A549 (cell line): ENCODE data around the gene FDPS. TPM values are rescaled to one million over a fixed set of nuclear protein-coding genes. Genes with fewer than 3 reads are reported as not detected.
A peak's percentile ranks its signal among the peaks of the same experiment; 100 is the strongest.

Source experiments
- ATAC-seq, 2 experiments: fragments of 200-7000 bp in 1 of 2; fragments of >200 bp in 1 of 2; cut with Nextera tagmentation in 1 of 2; cut with Tn5 transposase in 1 of 2; 3 replicates each; pipeline versions ENCODE4 v1.8.0 to v1.9.1; 2018 to 2020; ENCODE audit warnings: mild to moderate bottlenecking in 1 of 2, moderate library complexity in 1 of 2
- CTCF ChIA-PET: fragments of 300-600 bp; sonication (Branson Sonifier 250); formaldehyde crosslinking; extraction: SDS; loops from one replicate; lab custom pipeline; 2021; ENCODE audit warnings: antibody characterized with exemption, inconsistent platforms; lab: Yijun Ruan, JAX
- POLR2A ChIA-PET: fragments of 350-600 bp; formaldehyde crosslinking; extraction: SDS; loops from one replicate; lab custom pipeline; 2021; ENCODE audit warnings: antibody characterized with exemption, inconsistent platforms; lab: Yijun Ruan, JAX
- DNase-seq, 2 experiments: peaks; one replicate each; pipeline versions ENCODE4 v3.0.0 to v3.0.0-alpha.2; 2011 to 2016; ENCODE audit warnings: low read depth in 1 of 2, low spot score in 1 of 2
- FAIRE-seq: peaks from 2 replicates; lab custom pipeline; 2011; peaks lifted over from hg19 to GRCh38; lab: Jason Lieb, UNC
- H3K27ac ChIP-seq, 2 experiments: fragments of >200 bp; sonication (Bioruptor Twin); formaldehyde crosslinking; 3 replicates each; pipeline ENCODE4 v1.5.1; 2016 to 2017
- H3K4me1 ChIP-seq: fragments of >200 bp; sonication (Bioruptor Twin); formaldehyde crosslinking; 3 replicates; pipeline ENCODE4 v1.6.1; 2016
- H3K4me2 ChIP-seq: fragments of >200 bp; sonication (Bioruptor Twin); formaldehyde crosslinking; 3 replicates; pipeline ENCODE4 v1.6.1; 2016
- H3K4me3 ChIP-seq: fragments of >200 bp; sonication (Bioruptor Twin); formaldehyde crosslinking; 3 replicates; pipeline ENCODE4 v1.5.1; 2016
- H3K9me3 ChIP-seq: fragments of >200 bp; sonication (Bioruptor Twin); formaldehyde crosslinking; 3 replicates; pipeline ENCODE4 v1.6.1; 2016
- ATOH8 ChIP-seq: fragments of 250-450 bp; sonication (Bioruptor Pico); IDR thresholded peaks from 2 replicates; pipeline ENCODE4 v1.5.0; 2020; ENCODE audit warnings: low read depth, mild to moderate bottlenecking, moderate library complexity
- BCL3 ChIP-seq: fragments of >200 bp; sonication (Bioruptor Twin); formaldehyde crosslinking; IDR thresholded peaks from 3 replicates; pipeline ENCODE4 v1.6.1; 2016
- FOSB ChIP-seq: fragments of 250-450 bp; sonication (Bioruptor Pico); IDR thresholded peaks from 2 replicates; pipeline ENCODE4 v1.5.0; 2020; ENCODE audit warnings: mild to moderate bottlenecking, moderate library complexity
- FOSL2 ChIP-seq, 2 experiments: fragments of 450-650 bp in 1 of 2; fragments of >200 bp in 1 of 2; sonication (Bioruptor Twin) in 1 of 2; formaldehyde crosslinking; IDR thresholded peaks; 2 replicates each; pipeline versions ENCODE4 v1.5.0 to v1.6.1; 2016 to 2020; ENCODE audit warnings: mild to moderate bottlenecking in 1 of 2, moderate library complexity in 1 of 2
- HES2 ChIP-seq: fragments of >200 bp; sonication (Bioruptor Twin); formaldehyde crosslinking; IDR thresholded peaks from 2 replicates; pipeline ENCODE4 v1.6.1; 2016
- HMGXB4 ChIP-seq: fragments of 250-450 bp; sonication (Bioruptor Pico); IDR thresholded peaks from 2 replicates; pipeline ENCODE4 v1.5.0; 2021; ENCODE audit warnings: mild to moderate bottlenecking, moderate library complexity, borderline replicate concordance
- HOXA7 ChIP-seq: fragments of 250-450 bp; sonication (Bioruptor Pico); IDR thresholded peaks from 2 replicates; pipeline ENCODE4 v1.5.0; 2020; ENCODE audit warnings: mild to moderate bottlenecking, moderate library complexity
- KDM5A ChIP-seq: fragments of 200-600 bp; sonication (generic); IDR thresholded peaks from 2 replicates; pipeline ENCODE4 v1.6.1; 2016; ENCODE audit warnings: antibody characterized with exemption, mild to moderate bottlenecking
- MAFK ChIP-seq: fragments of 450-650 bp; IDR thresholded peaks from 2 replicates; pipeline ENCODE4 v1.6.1; 2014; ENCODE audit not compliant: partially characterized antibody
- NFE2L2 ChIP-seq: fragments of 150-350 bp; conservative IDR thresholded peaks from 2 replicates; pipeline ENCODE4 v1.6.1; 2014; ENCODE audit warnings: low read length
- PBX3 ChIP-seq: IDR thresholded peaks from 2 replicates; pipeline ENCODE4 v1.6.1; 2012
- POLR2A ChIP-seq: IDR thresholded peaks from 2 replicates; pipeline ENCODE4 v1.6.1; 2012; ENCODE audit warnings: mild to moderate bottlenecking, low read length
- POLR2AphosphoS2 ChIP-seq: conservative IDR thresholded peaks from 2 replicates; pipeline ENCODE4 v1.6.1; 2012; ENCODE audit warnings: low read length, improper control_type of control experiment, inconsistent platforms
- RARB ChIP-seq: fragments of 250-450 bp; sonication (Bioruptor Pico); IDR thresholded peaks from 2 replicates; pipeline ENCODE4 v1.8.0; 2021; ENCODE audit warnings: mild to moderate bottlenecking, moderate library complexity
- TP53 ChIP-seq: fragments of 250-450 bp; sonication (Bioruptor Pico); IDR thresholded peaks from 2 replicates; pipeline ENCODE4 v1.5.0; 2021; ENCODE audit warnings: mild to moderate bottlenecking, moderate library complexity
- ZNF302 ChIP-seq: fragments of 250-450 bp; sonication (Bioruptor Pico); IDR thresholded peaks from 2 replicates; pipeline ENCODE4 v1.9.0; 2021; ENCODE audit warnings: inconsistent platforms, mild to moderate bottlenecking, moderate library complexity
- ZSCAN20 ChIP-seq: fragments of 250-450 bp; sonication (Bioruptor Pico); IDR thresholded peaks from 2 replicates; pipeline ENCODE4 v1.8.0; 2022; ENCODE audit warnings: mild to moderate bottlenecking, moderate library complexity
- WGBS: methylation state at CpG from one replicate; pipeline ENCODE4 v1.1.6; 2017; ENCODE audit errors: missing lambda C conversion rate; 5-methylcytosine and 5-hydroxymethylcytosine counted together
- polyA plus RNA-seq, 4 experiments: library from polyadenylated mRNA; depleted of rRNA in 3 of 4; stranded (reverse); fragments of >200 nt; fragmentation: RNase III in 1 of 4; extraction: RNeasy Plus Mini Kit Qiagen cat#74134 plus additional on column Dnase treatment in 1 of 4; gene quantifications; 2 replicates in 3 of 4; 3 replicates in 1 of 4; pipeline ENCODE4 v1.2.3, GENCODE V29; 2011 to 2017

The FDPS gene
- polyA plus RNA-seq, 2 of the 4 experiments (the other 2 are of a cell fraction): 148 to 228 TPM

- 94% methylated on average over 4 of the region's 5 CpGs for WGBS
- TF ChIP-seq HOXA7 (CRISPR knock-in tag) (no peak), HES2 (no peak), FOSL2 (IDR thresholded peaks at IDR 0.05) (no peak), FOSL2 (CRISPR knock-in tag; IDR thresholded peaks at IDR 0.05) (no peak), KDM5A (no peak)
- H3K4me2 ChIP-seq: no peak overlapping the region
- no peaks in the 10 kb centered on the region for H3K9me3 ChIP-seq
- POLR2A ChIA-PET: no interaction called here
- CTCF ChIA-PET: interaction anchor here (3.9 to 7.7 kb wide), 4 partner anchors 40 to 72 kb away, joined by 29 to 149 read pairs (median 39); no protein-coding TSS in a partner anchor
- peaks cover 10% of the 10 kb centered on the region for H3K4me1 ChIP-seq
- no peak overlapping the region for H3K27ac ChIP-seq
- ATAC-seq (no peak), DNase-seq (no peak), FAIRE-seq (no peak)
- no peak overlapping the region for H3K4me3 ChIP-seq
Measured at GRCh38 chr1:155319536-155319935, 10.9 kb downstream of the FDPS start.

- no peak for FAIRE-seq
- no peak overlapping the region for H3K4me3 ChIP-seq
- no peak overlapping the region for H3K4me2 ChIP-seq
- H3K9me3 ChIP-seq: no peaks in the 10 kb centered on the region
- POLR2A ChIA-PET: no interaction called here
- CTCF ChIA-PET: interaction anchor here (5.8 to 7.7 kb wide), 3 partner anchors 40 to 73 kb away, joined by 34 to 149 read pairs (median 44); no protein-coding TSS in a partner anchor
- no peak for DNase-seq
- ATAC-seq: no peak
- no peak overlapping the region for H3K27ac ChIP-seq
- H3K4me1 ChIP-seq: peaks cover 10% of the 10 kb centered on the region
- TF ChIP-seq FOSL2 (IDR thresholded peaks at IDR 0.05) (no peak), FOSL2 (CRISPR knock-in tag; IDR thresholded peaks at IDR 0.05) (no peak), BCL3 (no peak), MAFK (no peak), RARB (CRISPR knock-in tag) (no peak), POLR2A (no peak), ZNF302 (no peak), ATOH8 (CRISPR knock-in tag) (no peak), HOXA7 (CRISPR knock-in tag) (no peak), TP53 (no peak), POLR2AphosphoS2 (no peak), ZSCAN20 (CRISPR knock-in tag) (no peak), NFE2L2 (no peak), HMGXB4 (CRISPR knock-in tag) (no peak)
- WGBS: 87% methylated on average over 11 of the region's 11 CpGs
Measured at GRCh38 chr1:155320252-155320651, 11.6 kb downstream of the FDPS start.

GRCh38 chr1:155320661-155321617 lies 12.3 kb downstream of the FDPS start, which contains the start of gene RUSC1:
Gene RUSC1 (plus strand): TSS chr1:155320894. CDS start chr1:155321774, 880 bp downstream.
- Histone ChIP-seq H3K27ac (no peak within 1 kb of the TSS; a peak in 1 of 6 replicates), H3K4me2 (0 out of 3 replicates have a peak within 1 kb of the TSS, but pooled peaks have one; percentile 80), H3K9me3 (no peaks in the 10 kb centered on the region), H3K4me3 (no peak within 1 kb of the TSS)
- CTCF ChIA-PET: interaction anchor here (1.6 to 7.7 kb wide), 7 partner anchors 9 to 183 kb away, joined by 4 to 149 read pairs (median 37); partner anchors contain the start of genes FDPS and PKLR
- DNase-seq: no peak
- WGBS: 93% methylated on average over 51 of the region's 51 CpGs
- TF ChIP-seq ATOH8 (CRISPR knock-in tag): no peak
- no peak for TF ChIP-seq FOSB (CRISPR knock-in tag)
- 0 out of 2 replicates have a peak, but pooled peaks have one; percentile 17 for TF ChIP-seq PBX3
- TF ChIP-seq, all 56 proteins: peak for 1
- peaks cover 17% of the 10 kb centered on the region for H3K4me1 ChIP-seq
- ATAC-seq: no peak
- POLR2A ChIA-PET: interaction anchor here (0.6 to 1.4 kb wide), 2 partner anchors 48 to 1374 kb away, joined by 3 to 4 read pairs; partner anchors contain the start of genes CLK2 and DENND4B
- no peak for FAIRE-seq
